PC-3 (cell line): ENCODE measurements around the gene CIB4. TPM values are rescaled to one million over a fixed set of nuclear protein-coding genes. Genes with fewer than 3 reads are reported as not detected.

ENCODE experiments used
- ATAC-seq: fragments of 200-7000 bp; cut with Tn5 transposase; 2 replicates; pipeline ENCODE4 v1.9.1; 2020; ENCODE audit warnings: mild to moderate bottlenecking, moderate library complexity
- BruUV-seq: library from RNA; stranded (reverse); fragments of 400-500 nt; replicated peaks from 2 replicates; lab custom pipeline; 2021; lab: Mats Ljungman, UMichigan
- CTCF ChIA-PET: fragments of 300-600 bp; sonication (Branson Sonifier 250); formaldehyde crosslinking; loops from one replicate; lab custom pipeline; 2022; ENCODE audit warnings: antibody characterized with exemption; lab: Charles Lee
- POLR2A ChIA-PET: fragments of 300-600 bp; sonication (Branson Sonifier 250); formaldehyde crosslinking; loops from one replicate; lab custom pipeline; 2022; ENCODE audit warnings: antibody characterized with exemption; ENCODE audit not compliant: unreplicated experiment; lab: Charles Lee
- DNase-seq: peaks from one replicate; pipeline ENCODE4 v3.0.0-alpha.2; 2015
- H2AFZ ChIP-seq: fragments of 300-600 bp; sonication (generic); 2 replicates; pipeline ENCODE4 v1.6.0; 2016; ENCODE audit warnings: antibody characterized with exemption, low read length
- H3F3A ChIP-seq: fragments of 300-600 bp; sonication (generic); one replicate; pipeline ENCODE4 v1.6.0; 2017; ENCODE audit warnings: antibody characterized with exemption, low read length, control low read depth, mild to moderate bottlenecking; ENCODE audit not compliant: unreplicated experiment
- H3K27ac ChIP-seq: fragments of 300-600 bp; sonication (generic); 2 replicates; pipeline ENCODE4 v1.5.1; 2016; ENCODE audit warnings: mild to moderate bottlenecking, low read length
- H3K27me3 ChIP-seq: fragments of 300-600 bp; sonication (generic); 2 replicates; pipeline ENCODE4 v1.6.1; 2016; ENCODE audit warnings: low read length, mixed read lengths
- H3K36me3 ChIP-seq: fragments of 300-600 bp; sonication (generic); 2 replicates; pipeline ENCODE4 v1.6.1; 2016; ENCODE audit warnings: low read depth, mixed run types, low read length, mixed read lengths
- H3K4me1 ChIP-seq: fragments of 300-600 bp; sonication (generic); 2 replicates; pipeline ENCODE4 v1.5.1; 2016; ENCODE audit warnings: low read length; ENCODE audit not compliant: insufficient read depth
- H3K4me2 ChIP-seq: fragments of 300-600 bp; sonication (generic); 2 replicates; pipeline ENCODE4 v1.6.0; 2016; ENCODE audit warnings: low read length
- H3K4me3 ChIP-seq: fragments of 300-600 bp; sonication (generic); 2 replicates; pipeline ENCODE4 v1.5.1; 2016; ENCODE audit warnings: mild to moderate bottlenecking, low read length, mixed read lengths
- H3K79me2 ChIP-seq: fragments of 300-600 bp; sonication (generic); 2 replicates; pipeline ENCODE4 v1.6.1; 2017; ENCODE audit warnings: low read length, mixed read lengths
- H3K9ac ChIP-seq: fragments of 300-600 bp; sonication (generic); 2 replicates; pipeline ENCODE4 v1.6.0; 2016; ENCODE audit warnings: mild to moderate bottlenecking, low read length
- H3K9me2 ChIP-seq: fragments of 300-600 bp; sonication (generic); replicated peaks from 2 replicates; pipeline ENCODE4 v1.6.1; 2016; ENCODE audit warnings: mixed run types, low read length, mixed read lengths
- H3K9me3 ChIP-seq: fragments of 300-600 bp; sonication (generic); 2 replicates; pipeline ENCODE4 v1.6.1; 2016; ENCODE audit warnings: low read length, mixed read lengths
- H4K20me1 ChIP-seq: fragments of 300-600 bp; sonication (generic); 2 replicates; pipeline ENCODE4 v1.6.1; 2016; ENCODE audit warnings: low read length, mixed read lengths
- CTCF ChIP-seq: fragments of 300-600 bp; sonication (generic); conservative IDR thresholded peaks from 2 replicates; pipeline ENCODE4 v1.5.1; 2017; ENCODE audit warnings: antibody characterized with exemption, low read depth, mild to moderate bottlenecking, low read length
- EZH2 ChIP-seq: fragments of 300-600 bp; sonication (generic); IDR thresholded peaks from one replicate; pipeline ENCODE4 v1.6.1; 2017; ENCODE audit warnings: antibody characterized with exemption, mild to moderate bottlenecking, low read length; ENCODE audit not compliant: unreplicated experiment
- EZH2phosphoT487 ChIP-seq: fragments of 300-600 bp; sonication (generic); IDR thresholded peaks from 2 replicates; pipeline ENCODE4 v1.6.1; 2018; ENCODE audit warnings: mild to moderate bottlenecking, antibody characterized with exemption, low read length, borderline replicate concordance
- intact Hi-C: fragments of 100-400 bp; cut with micrococcal nuclease; formaldehyde crosslinking; loops from 2 replicates; pipeline ENCODE4 v1.9.0; 2023
- total RNA-seq: library from RNA; depleted of rRNA; stranded (reverse); fragments of >200 nt; gene quantifications from 2 replicates; pipeline ENCODE4 v1.2.3, GENCODE V29; 2014

The CIB4 gene
- total RNA-seq, 1 experiment from 2014 or later, result not detected

GRCh38 chr2:26635401-26635800 is 5.8 kb downstream of the CIB4 start:
- ATAC-seq (no peak), DNase-seq (no peak)
- Histone ChIP-seq H3K4me3 (no peak overlapping the region), H3K4me2 (no peak overlapping the region), H2AFZ (no peak overlapping the region), H3K9ac (no peak overlapping the region), H3K27ac (no peak overlapping the region), H3K36me3 (no peaks in the 10 kb centered on the region), H3K9me3 (no peaks in the 10 kb centered on the region), H3F3A (no peaks in the 10 kb centered on the region), H3K79me2 (no peaks in the 10 kb centered on the region), H3K9me2 (no peaks in the 10 kb centered on the region), H3K27me3 (no peaks in the 10 kb centered on the region), H4K20me1 (no peaks in the 10 kb centered on the region), H3K4me1 (peaks cover 12% of the 10 kb centered on the region; the same call in 1 of the 2 replicates)
- intact Hi-C loops, result no loop called here
- no TSS peak for BruUV-seq
- no peak for TF ChIP-seq EZH2
- no peak for TF ChIP-seq CTCF
- no peak for TF ChIP-seq EZH2phosphoT487
- CTCF ChIA-PET, result no interaction called here
- POLR2A ChIA-PET, result no interaction called here

GRCh38 chr2:26634636-26635230 is 6.4 kb downstream of the CIB4 start:
- no peak for ATAC-seq
- CTCF ChIA-PET, result no interaction called here
- H2AFZ ChIP-seq, result no peak overlapping the region
- H3K79me2 ChIP-seq, result no peaks in the 10 kb centered on the region
- H3K9ac ChIP-seq, result no peak overlapping the region
- no peak overlapping the region for H3K4me3 ChIP-seq
- TF ChIP-seq CTCF (no peak), EZH2phosphoT487 (no peak), EZH2 (no peak)
- H3K4me1 ChIP-seq, result peaks cover 14% of the 10 kb centered on the region; the same call in 1 of the 2 replicates
- no peaks in the 10 kb centered on the region for H3K9me3 ChIP-seq
- BruUV-seq, result no TSS peak
- H3K27ac ChIP-seq, result no peak overlapping the region
- no peaks in the 10 kb centered on the region for H3K9me2 ChIP-seq
- intact Hi-C loops, result no loop called here
- DNase-seq, result no peak
- no peak overlapping the region for H3K4me2 ChIP-seq
- H3K27me3 ChIP-seq, result no peaks in the 10 kb centered on the region
- H3K36me3 ChIP-seq, result no peaks in the 10 kb centered on the region
- no peaks in the 10 kb centered on the region for H4K20me1 ChIP-seq
- POLR2A ChIA-PET, result no interaction called here
- H3F3A ChIP-seq, result no peaks in the 10 kb centered on the region

- POLR2A ChIA-PET, result no interaction called here
Measured at GRCh38 chr2:26633993-26634595, 7.1 kb downstream of the CIB4 start.

More at GRCh38 chr2:26633993-26634595, 7.1 kb downstream of the CIB4 start:
- BruUV-seq, result no TSS peak
- Histone ChIP-seq H3F3A (no peaks in the 10 kb centered on the region), H3K27me3 (no peaks in the 10 kb centered on the region), H3K4me1 (peaks cover 14% of the 10 kb centered on the region; the same call in 1 of the 2 replicates), H3K9me3 (no peaks in the 10 kb centered on the region), H3K9ac (no peak overlapping the region), H3K4me2 (no peak overlapping the region), H3K79me2 (no peaks in the 10 kb centered on the region), H3K4me3 (no peak overlapping the region), H4K20me1 (no peaks in the 10 kb centered on the region), H2AFZ (no peak overlapping the region), H3K9me2 (no peaks in the 10 kb centered on the region), H3K36me3 (no peaks in the 10 kb centered on the region), H3K27ac (no peak overlapping the region)
- TF ChIP-seq EZH2, result no peak
- TF ChIP-seq CTCF, result no peak
- DNase-seq (no peak), ATAC-seq (no peak)
- intact Hi-C loops, result no loop called here
- CTCF ChIA-PET, result no interaction called here
